IMR-90 (cell line): ENCODE results near the gene LATS2. TPM values are rescaled to one million over a fixed set of nuclear protein-coding genes. Genes with fewer than 3 reads are reported as not detected.
"Not testable (repeated sequence)": the region's sequence is repeated elsewhere in the genome, so short reads cannot be mapped to it uniquely, and the experiment has no call there.

Source experiments
- ATAC-seq: fragments of 200-7000 bp; cut with Tn5 transposase; 2 replicates; pipeline ENCODE4 v1.9.1; 2020; ENCODE audit warnings: low read depth, mild to moderate bottlenecking, moderate library complexity
- BruUV-seq: library from RNA; stranded (reverse); fragments of 400-500 nt; replicated peaks from 2 replicates; lab custom pipeline; 2021; lab: Mats Ljungman, UMichigan
- CTCF ChIA-PET: fragments of 300-600 bp; formaldehyde crosslinking; extraction: SDS; loops from one replicate; lab custom pipeline; 2021; ENCODE audit warnings: antibody characterized with exemption; lab: Yijun Ruan, JAX
- POLR2A ChIA-PET: fragments of 300-600 bp; sonication (Branson Sonifier 250); formaldehyde crosslinking; loops from one replicate; lab custom pipeline; 2022; ENCODE audit warnings: antibody characterized with exemption; ENCODE audit not compliant: unreplicated experiment; lab: Charles Lee
- DNase-seq: peaks from one replicate; pipeline ENCODE4 v3.0.0; 2013
- H2AFZ ChIP-seq: replicated peaks from 2 replicates; pipeline ENCODE3; 2013; ENCODE audit warnings: low read length, mild to moderate bottlenecking; ENCODE audit not compliant: poor library complexity
- H2AK5ac ChIP-seq: 2 replicates; pipeline ENCODE4 v1.6.1; 2013; ENCODE audit warnings: low read depth, low read length, inconsistent platforms
- H2AK9ac ChIP-seq: replicated peaks from 2 replicates; pipeline ENCODE3; 2013; ENCODE audit warnings: mild to moderate bottlenecking, low read depth, low read length, moderate library complexity; ENCODE audit not compliant: poor library complexity
- H2BK120ac ChIP-seq: 2 replicates; pipeline ENCODE4 v1.6.1; 2013; ENCODE audit warnings: low read depth, low read length, inconsistent platforms
- H2BK15ac ChIP-seq: 3 replicates; pipeline ENCODE4 v1.6.1; 2013; ENCODE audit warnings: low read depth, low read length, inconsistent platforms
- H2BK20ac ChIP-seq: 2 replicates; pipeline ENCODE4 v1.6.1; 2013; ENCODE audit warnings: low read depth, mild to moderate bottlenecking, inconsistent platforms, low read length, moderate library complexity
- H2BK5ac ChIP-seq: 2 replicates; pipeline ENCODE4 v1.6.1; 2013; ENCODE audit warnings: mild to moderate bottlenecking, low read depth, low read length, inconsistent platforms; ENCODE audit not compliant: poor library complexity, severe bottlenecking
- H3K14ac ChIP-seq: replicated peaks from 2 replicates; pipeline ENCODE4 v1.6.1; 2013; ENCODE audit warnings: low read depth, low read length, inconsistent platforms
- H3K18ac ChIP-seq: 2 replicates; pipeline ENCODE4 v1.6.1; 2013; ENCODE audit warnings: low read depth, low read length, control low read depth
- H3K23ac ChIP-seq: 2 replicates; pipeline ENCODE4 v1.6.1; 2013; ENCODE audit warnings: low read depth, low read length, inconsistent platforms
- H3K27ac ChIP-seq: 2 replicates; pipeline ENCODE4 v1.5.1; 2013; ENCODE audit warnings: mild to moderate bottlenecking, control low read depth, low read length; ENCODE audit not compliant: insufficient read depth
- H3K27me3 ChIP-seq: 2 replicates; pipeline ENCODE4 v1.6.1; 2013; ENCODE audit warnings: low read length; ENCODE audit not compliant: control insufficient read depth, insufficient read depth
- H3K36me3 ChIP-seq: 2 replicates; pipeline ENCODE4 v1.6.1; 2013; ENCODE audit warnings: low read length, mixed read lengths; ENCODE audit not compliant: control insufficient read depth, insufficient read depth
- H3K4ac ChIP-seq: 2 replicates; pipeline ENCODE4 v1.6.1; 2013; ENCODE audit warnings: low read depth, low read length, inconsistent platforms
- H3K4me1 ChIP-seq: 2 replicates; pipeline ENCODE4 v1.6.1; 2013; ENCODE audit warnings: low read length, mixed read lengths; ENCODE audit not compliant: control insufficient read depth, insufficient read depth
- H3K4me2 ChIP-seq: 2 replicates; pipeline ENCODE4 v1.6.1; 2013; ENCODE audit warnings: low read depth, mild to moderate bottlenecking, control low read depth, low read length, moderate library complexity
- H3K4me3 ChIP-seq: 2 replicates; pipeline ENCODE4 v1.5.1; 2013; ENCODE audit warnings: low read depth, mild to moderate bottlenecking, control low read depth, low read length, moderate library complexity; ENCODE audit not compliant: insufficient read depth
- H3K56ac ChIP-seq: 2 replicates; pipeline ENCODE4 v1.6.1; 2013; ENCODE audit warnings: low read length, inconsistent platforms; ENCODE audit not compliant: insufficient read depth; ENCODE audit errors: extremely low read depth
- H3K79me1 ChIP-seq, 2 experiments: 2 replicates each; pipeline ENCODE4 v1.6.1; 2013; ENCODE audit warnings: low read length in 2 of 2, inconsistent platforms in 1 of 2, low read depth in 1 of 2
- H3K9ac ChIP-seq: 2 replicates; pipeline ENCODE4 v1.6.1; 2013; ENCODE audit warnings: low read depth, low read length, control low read depth
- H3K9me1 ChIP-seq: 2 replicates; pipeline ENCODE4 v1.6.1; 2013; ENCODE audit warnings: low read length, inconsistent platforms; ENCODE audit not compliant: insufficient read depth
- H3K9me3 ChIP-seq: 2 replicates; pipeline ENCODE4 v1.6.1; 2013; ENCODE audit warnings: low read length; ENCODE audit not compliant: control insufficient read depth, insufficient read depth
- H4K20me1 ChIP-seq: 2 replicates; pipeline ENCODE4 v1.6.1; 2013; ENCODE audit warnings: low read length, inconsistent platforms; ENCODE audit not compliant: insufficient read depth
- H4K5ac ChIP-seq: 2 replicates; pipeline ENCODE4 v1.6.1; 2013; ENCODE audit warnings: mild to moderate bottlenecking, low read depth, low read length, control low read depth
- H4K8ac ChIP-seq, 2 experiments: 2 replicates each; pipeline ENCODE4 v1.6.1; 2013; ENCODE audit warnings: low read depth in 2 of 2, low read length in 2 of 2, control low read depth in 1 of 2, inconsistent platforms in 1 of 2
- H4K91ac ChIP-seq: 2 replicates; pipeline ENCODE4 v1.6.1; 2013; ENCODE audit warnings: low read depth, low read length, inconsistent platforms; ENCODE audit not compliant: insufficient read depth
- MAZ ChIP-seq: IDR thresholded peaks from 2 replicates; pipeline ENCODE4 v1.6.1; 2012; ENCODE audit warnings: low read depth, mild to moderate bottlenecking, low read length, improper control_type of control experiment, moderate library complexity, borderline replicate concordance
- WGBS, 2 experiments: methylation state at CpG; one replicate each; pipeline versions ENCODE4 v1.1.5 to v1.1.7; 2013; ENCODE audit warnings: missing lambda C conversion rate in 2 of 2; ENCODE audit not compliant: insufficient read length in 1 of 2; ENCODE audit errors: extremely low coverage in 2 of 2; 5-methylcytosine and 5-hydroxymethylcytosine counted together
- dilution Hi-C: fragments of 300-500 bp; cut with HindIII; formaldehyde crosslinking; loops from one replicate; pipeline ENCODE4 v1.14.3; 2018; ENCODE audit warnings: low sequenced_read_pairs; ENCODE audit not compliant: unreplicated experiment
- in situ Hi-C: fragments of 300-500 bp; cut with MboI; formaldehyde crosslinking; loops from 3 replicates; pipeline ENCODE4 v1.14.3; 2019; ENCODE audit warnings: low sequenced_read_pairs, inconsistent platforms, mixed read lengths
- intact Hi-C: fragments of 100-400 bp; cut with micrococcal nuclease; formaldehyde crosslinking; loops from 2 replicates; pipeline ENCODE4 v1.10.0; 2022
- polyA plus RNA-seq, 3 experiments: library from polyadenylated mRNA; depleted of rRNA; stranded (reverse); fragments of >200 nt; gene quantifications; 2 replicates each; pipeline ENCODE4 v1.2.3, GENCODE V29; 2012; ENCODE audit warnings: low replicate concordance in 1 of 3
- total RNA-seq: library from RNA; depleted of rRNA; stranded (reverse); fragments of >200 nt; gene quantifications from 2 replicates; pipeline ENCODE4 v1.2.3, GENCODE V29; 2012

Gene LATS2
- total and polyA plus RNA-seq, 2 of the 4 experiments (the other 2 are of a cell fraction) = 12.7 to 22.4 TPM

- TF ChIP-seq MAZ = no peak
Observed at GRCh38 chr13:21050288-21051197, 10.8 kb downstream of the LATS2 start (continued).

DNA sequence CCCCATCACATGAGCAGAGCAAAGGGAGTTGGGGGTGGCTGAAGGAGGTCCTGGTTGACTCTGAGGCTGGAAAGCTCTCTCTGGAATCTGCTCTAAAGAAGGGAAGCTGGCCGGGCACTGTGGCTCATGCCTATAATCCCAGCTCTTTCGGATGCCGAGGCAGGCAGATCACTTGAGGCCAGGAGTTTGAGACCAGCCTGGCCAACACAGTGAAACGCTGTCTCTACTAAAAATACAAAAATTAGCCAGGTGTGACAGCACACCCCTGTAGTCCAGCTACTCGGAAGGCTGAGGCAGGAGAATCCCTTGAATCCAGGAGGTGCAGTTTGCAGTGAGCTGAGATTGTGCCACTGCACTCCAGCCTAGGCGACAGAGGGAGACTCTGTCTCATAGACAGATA is 11.7 kb downstream of the LATS2 start:
- peaks cover 9 to 82% of the 10 kb centered on the region in 2 experiments for H3K79me1 ChIP-seq
- H3K23ac ChIP-seq, POLR2A ChIA-PET, dilution Hi-C loops, H3K9ac ChIP-seq, H4K8ac ChIP-seq, H3K4me2 ChIP-seq, H2BK20ac ChIP-seq, H2BK120ac ChIP-seq, H2AFZ ChIP-seq, H3K4ac ChIP-seq, H3K18ac ChIP-seq, in situ Hi-C loops, CTCF ChIA-PET, H2AK5ac ChIP-seq, BruUV-seq, H2AK9ac ChIP-seq, H4K5ac ChIP-seq, H3K4me3 ChIP-seq, H3K27ac ChIP-seq, DNase-seq, intact Hi-C loops, H3K27me3 ChIP-seq, H3K56ac ChIP-seq, H4K91ac ChIP-seq, H2BK5ac ChIP-seq, H3K9me3 ChIP-seq, H2BK15ac ChIP-seq, ATAC-seq, H3K14ac ChIP-seq: not testable (repeated sequence)
- peaks cover 50% of the 10 kb centered on the region for H3K9me1 ChIP-seq
- no CpG with 5 or more reads among the region's 6 CpGs for WGBS, 2 experiments
- H3K4me1 ChIP-seq = peaks cover 27% of the 10 kb centered on the region
- peaks cover 36% of the 10 kb centered on the region for H3K36me3 ChIP-seq
- H4K20me1 ChIP-seq = peaks cover 99% of the 10 kb centered on the region
